ENCODE measurements around the gene MYH10.

Gene MYH10

GRCh38 chr17:8470447-8471047 lies 160.0 kb downstream of the MYH10 start:
- no peak for ATAC-seq

GRCh38 chr17:8469964-8470363 lies 160.6 kb downstream of the MYH10 start:
- ATAC-seq, result no peak

GRCh38 chr17:8468980-8469379 lies 161.5 kb downstream of the MYH10 start:
- no peak for ATAC-seq

- no peak for ATAC-seq
Observed at GRCh38 chr17:8468127-8468526, 162.4 kb downstream of the MYH10 start.

GRCh38 chr17:8467527-8467926 lies 163.0 kb downstream of the MYH10 start:
- no peak for ATAC-seq

GRCh38 chr17:8466873-8467272 lies 163.7 kb downstream of the MYH10 start:
- no peak for ATAC-seq

GRCh38 chr17:8466456-8466855 lies 164.1 kb downstream of the MYH10 start:
- no peak for ATAC-seq

GRCh38 chr17:8465759-8466158 lies 164.8 kb downstream of the MYH10 start:
- ATAC-seq, result no peak

- ATAC-seq, result no peak
Observed at GRCh38 chr17:8465356-8465755, 165.2 kb downstream of the MYH10 start.

- ATAC-seq, result no peak
Observed at GRCh38 chr17:8464941-8465340, 165.6 kb downstream of the MYH10 start.

- ATAC-seq, result no peak
Observed at GRCh38 chr17:8463099-8463498, 167.4 kb downstream of the MYH10 start.

- ATAC-seq, result no peak
Observed at GRCh38 chr17:8462564-8462963, 168.0 kb downstream of the MYH10 start.

GRCh38 chr17:8459831-8460230 lies 170.7 kb downstream of the MYH10 start:
- ATAC-seq, result no peak

- ATAC-seq, result no peak
Observed at GRCh38 chr17:8459107-8459506, 171.4 kb downstream of the MYH10 start.

GRCh38 chr17:8458128-8458527 lies 172.4 kb downstream of the MYH10 start:
- ATAC-seq, result no peak

GRCh38 chr17:8455665-8456209 lies 174.8 kb downstream of the MYH10 start:
- no peak for ATAC-seq

- ATAC-seq, result no peak
Observed at GRCh38 chr17:8453326-8453725, 177.2 kb downstream of the MYH10 start.

- ATAC-seq, result no peak
Observed at GRCh38 chr17:8451933-8452614, 178.5 kb downstream of the MYH10 start.

GRCh38 chr17:8448310-8448709 lies 182.2 kb downstream of the MYH10 start:
- no peak for ATAC-seq

- no peak for ATAC-seq
Observed at GRCh38 chr17:8447799-8448198, 182.7 kb downstream of the MYH10 start.

GRCh38 chr17:8445536-8445935 lies 185.0 kb downstream of the MYH10 start:
- ATAC-seq, result no peak

- no peak for ATAC-seq
Observed at GRCh38 chr17:8444494-8444893, 186.0 kb downstream of the MYH10 start.

- ATAC-seq, result no peak
Observed at GRCh38 chr17:8443756-8444155, 186.8 kb downstream of the MYH10 start.

GRCh38 chr17:8442310-8442709 lies 188.2 kb downstream of the MYH10 start:
- ATAC-seq, result no peak

GRCh38 chr17:8441690-8442089 lies 188.8 kb downstream of the MYH10 start:
- ATAC-seq, result no peak
